HTERT RPE-1 (cell line): Measurements from ENCODE around the gene HECTD1.
"Not testable (repeated sequence)": the region's sequence is repeated elsewhere in the genome, so short reads cannot be mapped to it uniquely, and the experiment has no call there.

Source experiments
- in situ Hi-C: fragments of 300-500 bp; cut with MboI; formaldehyde crosslinking; loops from 4 replicates; pipeline ENCODE4 v1.14.3; 2020; ENCODE audit warnings: low sequenced_read_pairs

HECTD1 gene

GRCh38 chr14:31229009-31229408 lies 21.4 kb upstream of the HECTD1 start:
- in situ Hi-C loops: no loop called here

GRCh38 chr14:31228533-31228932 lies 20.9 kb upstream of the HECTD1 start:
- in situ Hi-C loops: no loop called here

GRCh38 chr14:31224808-31225207 lies 17.2 kb upstream of the HECTD1 start:
- in situ Hi-C loops: no loop called here

- in situ Hi-C loops: no loop called here
These were observed 15.7 kb upstream of the HECTD1 start for GRCh38 chr14:31223331-31223730.

GRCh38 chr14:31222834-31223233 lies 15.2 kb upstream of the HECTD1 start:
- in situ Hi-C loops: no loop called here

GRCh38 chr14:31221266-31221665 lies 13.7 kb upstream of the HECTD1 start:
- in situ Hi-C loops: no loop called here

GRCh38 chr14:31219169-31219568 lies 11.6 kb upstream of the HECTD1 start:
- in situ Hi-C loops: no loop called here

GRCh38 chr14:31216359-31216758 lies 8.8 kb upstream of the HECTD1 start:
- in situ Hi-C loops: no loop called here

GRCh38 chr14:31212893-31213292 lies 5.3 kb upstream of the HECTD1 start:
- in situ Hi-C loops: no loop called here

GRCh38 chr14:31209605-31210004 lies 2.0 kb upstream of the HECTD1 start:
- in situ Hi-C loops: no loop called here

GRCh38 chr14:31208546-31209424 lies 1.2 kb upstream of the HECTD1 start:
- in situ Hi-C loops: no loop called here

- in situ Hi-C loops: no loop called here
These were observed 272 bp downstream of the HECTD1 start for GRCh38 chr14:31207287-31207754.

GRCh38 chr14:31206536-31207286 lies 882 bp downstream of the HECTD1 start:
- in situ Hi-C loops: no loop called here

- in situ Hi-C loops: no loop called here
These were observed 1.7 kb downstream of the HECTD1 start for GRCh38 chr14:31205681-31206535.

- in situ Hi-C loops: no loop called here
These were observed 2.7 kb downstream of the HECTD1 start for GRCh38 chr14:31204593-31205534.

- in situ Hi-C loops: not testable (repeated sequence)
These were observed 3.5 kb downstream of the HECTD1 start for GRCh38 chr14:31203899-31204592.

GRCh38 chr14:31203414-31203742 lies 4.2 kb downstream of the HECTD1 start:
- in situ Hi-C loops: no loop called here

GRCh38 chr14:31201111-31201510 lies 6.5 kb downstream of the HECTD1 start:
- in situ Hi-C loops: no loop called here

- in situ Hi-C loops: no loop called here
These were observed 6.9 kb downstream of the HECTD1 start for GRCh38 chr14:31200702-31200990.

- in situ Hi-C loops: no loop called here
These were observed 9.9 kb downstream of the HECTD1 start for GRCh38 chr14:31197671-31198070.
